Skeletal muscle tissue (tissue), 4 donors: Measurements from ENCODE around the gene MTG2. TPM values are rescaled to one million over a fixed set of nuclear protein-coding genes. Genes with fewer than 3 reads are reported as not detected.

Experiments used
- H3K27ac ChIP-seq: one replicate; pipeline ENCODE4 v1.7.0; 2013; ENCODE audit warnings: mild to moderate bottlenecking, low read depth, low read length, inconsistent platforms
- H3K27me3 ChIP-seq, 3 donors: one replicate each; pipeline ENCODE4 v1.7.0; 2013; ENCODE audit warnings: low read length in 3 of 3; ENCODE audit not compliant: control insufficient read depth in 3 of 3, insufficient read depth in 3 of 3
- H3K36me3 ChIP-seq, 3 donors: one replicate each; pipeline ENCODE4 v1.7.0; 2013; ENCODE audit warnings: low read length in 3 of 3; ENCODE audit not compliant: control insufficient read depth in 3 of 3, insufficient read depth in 3 of 3
- H3K4me1 ChIP-seq, 3 donors: one replicate each; pipeline ENCODE4 v1.7.0; 2013; ENCODE audit warnings: low read length in 3 of 3, mild to moderate bottlenecking in 3 of 3; ENCODE audit not compliant: control insufficient read depth in 3 of 3, insufficient read depth in 3 of 3
- H3K4me3 ChIP-seq, 3 donors: one replicate each; pipeline ENCODE4 v1.7.0; 2013; ENCODE audit warnings: low read length in 3 of 3
- H3K9ac ChIP-seq, 3 donors: one replicate each; pipeline ENCODE4 v1.7.0; 2013; ENCODE audit warnings: low read length in 3 of 3, mild to moderate bottlenecking in 3 of 3, moderate library complexity in 2 of 3, low read depth in 1 of 3
- H3K9me3 ChIP-seq, 3 donors: one replicate each; pipeline ENCODE4 v1.7.0; 2013; ENCODE audit warnings: low read length in 3 of 3; ENCODE audit not compliant: control insufficient read depth in 3 of 3
- total RNA-seq: library from RNA; depleted of rRNA; stranded (reverse); fragments of >200 nt; gene quantifications from one replicate; pipeline ENCODE4 v1.2.3, GENCODE V29; 2014
- donor health status: Osteomylitis.

MTG2 gene
- total RNA-seq, 1 donor from 2014 or later = 10.4 TPM

DNA sequence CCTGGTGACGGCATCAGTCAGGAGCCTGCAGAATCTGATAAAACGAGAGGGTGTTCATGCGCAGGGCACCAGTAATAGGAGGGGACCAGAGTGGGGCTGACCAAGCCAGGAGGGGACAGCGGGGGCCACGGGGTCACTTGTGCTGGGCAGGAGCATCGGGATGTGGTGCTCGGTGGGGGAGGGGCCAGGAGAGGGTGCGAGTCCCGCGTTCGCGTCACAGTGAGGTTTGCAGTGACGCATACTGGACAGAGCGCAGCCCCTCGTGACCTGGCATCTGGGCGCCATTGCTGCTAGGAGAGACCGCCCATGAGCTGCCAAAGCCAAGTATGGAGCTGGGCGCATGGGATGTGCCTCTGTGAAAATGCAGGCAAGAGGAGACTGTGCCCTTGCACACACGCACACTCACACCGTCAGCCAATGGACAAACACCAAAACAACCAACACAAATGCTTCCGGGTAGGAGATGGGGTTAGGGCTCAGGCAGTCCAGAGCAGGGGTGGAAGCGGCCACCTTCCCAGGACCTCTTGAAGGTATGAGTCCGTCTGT is 13.9 kb upstream of the MTG2 start:
- no peak overlapping the region for H3K4me3 ChIP-seq
- peaks cover 30 to 39% (median 31%) of the 10 kb centered on the region in 3 donors for H3K36me3 ChIP-seq
- no peak overlapping the region for H3K9ac ChIP-seq
- H3K9me3 ChIP-seq = no peaks in the 10 kb centered on the region
- peaks cover 0 to 3% (median 0%) of the 10 kb centered on the region in 3 donors for H3K4me1 ChIP-seq
- H3K27ac ChIP-seq = no peak overlapping the region
- H3K27me3 ChIP-seq = no peaks in the 10 kb centered on the region

GRCh38 chr20:62170536-62170935 is 12.3 kb upstream of the MTG2 start:
- Histone ChIP-seq H3K27ac (no peak overlapping the region), H3K9me3 (no peaks in the 10 kb centered on the region), H3K9ac (no peak overlapping the region), H3K4me1 (peaks cover 0 to 3% (median 0%) of the 10 kb centered on the region in 3 donors), H3K36me3 (peaks cover 23 to 30% (median 25%) of the 10 kb centered on the region in 3 donors), H3K27me3 (no peaks in the 10 kb centered on the region), H3K4me3 (no peak overlapping the region)

GRCh38 chr20:62171245-62171644 is 11.6 kb upstream of the MTG2 start:
- Histone ChIP-seq H3K36me3 (peaks cover 21 to 25% (median 24%) of the 10 kb centered on the region in 3 donors), H3K4me1 (peaks cover 0 to 3% (median 0%) of the 10 kb centered on the region in 3 donors), H3K27me3 (no peaks in the 10 kb centered on the region), H3K9ac (no peak overlapping the region), H3K9me3 (no peaks in the 10 kb centered on the region), H3K27ac (no peak overlapping the region), H3K4me3 (no peak overlapping the region)

- Histone ChIP-seq H3K36me3 (peaks cover 19 to 31% (median 24%) of the 10 kb centered on the region in 3 donors), H3K27me3 (no peaks in the 10 kb centered on the region), H3K9ac (no peak overlapping the region), H3K4me1 (peaks cover 0 to under 1% (median 0%) of the 10 kb centered on the region in 3 donors), H3K4me3 (no peak overlapping the region), H3K9me3 (no peaks in the 10 kb centered on the region), H3K27ac (no peak overlapping the region)
Observed at GRCh38 chr20:62172666-62173065, 10.2 kb upstream of the MTG2 start.

DNA sequence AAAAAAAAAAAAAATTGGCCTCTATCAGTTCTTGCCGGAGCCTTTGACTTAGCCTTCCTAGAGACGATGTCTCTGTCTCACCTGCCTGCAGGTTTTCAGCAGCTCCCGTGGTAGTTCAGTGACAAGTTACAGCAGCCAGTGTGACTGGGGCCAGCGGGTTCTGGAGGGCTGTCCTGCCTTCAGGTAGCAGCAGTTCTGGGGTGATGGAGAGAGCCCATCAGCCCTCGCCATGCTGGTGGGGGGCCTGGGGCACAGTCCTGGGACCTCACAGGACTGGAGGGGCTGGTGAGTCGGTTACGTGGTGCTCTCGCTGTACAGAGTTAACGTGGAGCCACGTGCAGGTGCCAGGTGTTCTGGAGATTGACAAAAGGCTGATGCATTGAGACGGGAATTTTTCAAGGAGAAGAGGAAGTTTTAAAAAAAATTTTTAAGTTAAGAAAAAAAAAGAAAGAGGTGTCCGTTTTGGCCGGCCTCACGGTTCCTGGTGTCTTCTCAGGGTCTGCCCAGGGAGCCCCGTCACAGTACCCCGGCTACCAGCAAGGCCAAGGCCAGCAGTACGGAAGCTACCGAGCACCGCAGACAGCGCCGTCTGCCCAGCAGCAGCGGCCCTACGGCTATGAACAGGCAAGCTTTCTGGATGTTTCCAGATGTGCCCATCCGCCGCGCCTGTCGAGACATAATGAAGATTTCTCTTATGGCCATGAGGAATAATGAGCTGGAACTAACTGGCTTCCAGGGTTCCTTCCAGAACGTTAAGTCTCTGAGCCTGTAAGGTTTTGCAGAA is 8.6 kb upstream of the MTG2 start:
- H3K9me3 ChIP-seq = no peaks in the 10 kb centered on the region
- H3K27me3 ChIP-seq = no peaks in the 10 kb centered on the region
- H3K9ac ChIP-seq = no peak overlapping the region
- no peaks in the 10 kb centered on the region for H3K4me1 ChIP-seq
- H3K27ac ChIP-seq = no peak overlapping the region
- no peak overlapping the region for H3K4me3 ChIP-seq
- peaks cover 18 to 27% (median 21%) of the 10 kb centered on the region in 3 donors for H3K36me3 ChIP-seq

DNA sequence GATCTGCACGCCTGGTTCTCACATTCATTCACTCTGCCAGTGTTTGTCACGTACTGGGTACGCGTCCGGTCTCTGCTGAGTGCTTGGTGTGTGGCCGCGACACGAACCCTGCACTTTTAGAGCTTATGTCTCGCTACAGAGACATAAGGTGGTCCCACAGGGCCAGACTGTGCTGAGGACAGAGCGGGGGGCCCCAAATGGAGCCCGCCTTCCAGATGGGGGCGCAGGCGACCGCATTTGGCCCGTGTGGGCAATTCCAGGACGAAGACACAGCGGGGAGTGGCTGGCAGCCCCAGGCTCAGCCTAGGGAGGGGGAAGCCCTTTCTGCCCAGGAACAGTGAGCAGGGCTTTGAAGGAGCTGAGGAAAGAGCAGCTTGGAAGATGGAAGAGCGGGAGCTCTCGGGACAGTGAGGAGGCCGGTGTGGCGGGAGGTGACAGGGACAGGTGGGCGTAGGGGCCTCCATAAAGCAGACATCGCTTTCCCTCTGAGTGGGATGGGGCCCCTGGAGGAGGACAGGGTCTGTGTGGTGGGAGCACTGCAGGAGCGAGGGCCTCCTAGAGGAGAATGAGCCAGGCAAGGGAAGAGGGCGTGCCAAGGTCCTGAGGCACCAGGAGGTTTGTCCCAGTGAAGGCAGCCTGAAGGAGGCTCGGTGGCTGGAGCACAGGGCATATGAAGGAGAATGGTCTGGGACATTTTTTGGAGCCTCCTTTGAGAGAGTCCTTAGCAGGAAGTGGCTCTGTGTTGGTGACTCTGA is 7.8 kb upstream of the MTG2 start:
- Histone ChIP-seq H3K36me3 (peaks cover 20 to 29% (median 21%) of the 10 kb centered on the region in 3 donors), H3K4me3 (no peak overlapping the region), H3K9me3 (no peaks in the 10 kb centered on the region), H3K27ac (no peak overlapping the region), H3K27me3 (no peaks in the 10 kb centered on the region), H3K9ac (no peak overlapping the region), H3K4me1 (no peaks in the 10 kb centered on the region)

DNA sequence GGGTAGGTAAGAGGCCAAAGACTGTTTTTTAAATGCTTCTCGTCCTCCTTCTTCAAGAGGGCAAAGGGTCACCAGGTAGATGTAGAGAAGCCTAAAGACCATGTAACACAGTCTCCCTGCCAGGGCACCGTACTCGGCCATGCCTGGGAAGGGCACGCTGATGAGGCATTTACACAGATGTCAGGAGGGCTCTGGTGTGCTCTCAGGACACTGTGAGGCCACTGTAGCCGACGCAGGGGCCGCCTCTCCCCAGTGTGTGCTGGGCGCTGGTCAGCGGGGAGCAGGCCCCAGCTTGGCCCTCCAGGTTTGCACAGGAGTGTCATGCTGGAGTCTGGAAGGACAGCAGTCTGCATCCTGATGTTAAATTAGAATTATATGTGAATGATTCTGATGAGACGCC is 7.1 kb upstream of the MTG2 start:
- Histone ChIP-seq H3K36me3 (peaks cover 20 to 29% (median 21%) of the 10 kb centered on the region in 3 donors), H3K27me3 (no peaks in the 10 kb centered on the region), H3K9ac (no peak overlapping the region), H3K27ac (no peak overlapping the region), H3K4me1 (no peaks in the 10 kb centered on the region), H3K4me3 (no peak overlapping the region), H3K9me3 (no peaks in the 10 kb centered on the region)

GRCh38 chr20:62176866-62177265 is 6.0 kb upstream of the MTG2 start:
- Histone ChIP-seq H3K36me3 (peaks cover 20 to 29% (median 21%) of the 10 kb centered on the region in 3 donors), H3K27me3 (no peaks in the 10 kb centered on the region), H3K4me1 (peaks cover 0 to 3% (median 1%) of the 10 kb centered on the region in 3 donors), H3K27ac (no peak overlapping the region), H3K9me3 (no peaks in the 10 kb centered on the region), H3K4me3 (no peak overlapping the region), H3K9ac (no peak overlapping the region)

DNA sequence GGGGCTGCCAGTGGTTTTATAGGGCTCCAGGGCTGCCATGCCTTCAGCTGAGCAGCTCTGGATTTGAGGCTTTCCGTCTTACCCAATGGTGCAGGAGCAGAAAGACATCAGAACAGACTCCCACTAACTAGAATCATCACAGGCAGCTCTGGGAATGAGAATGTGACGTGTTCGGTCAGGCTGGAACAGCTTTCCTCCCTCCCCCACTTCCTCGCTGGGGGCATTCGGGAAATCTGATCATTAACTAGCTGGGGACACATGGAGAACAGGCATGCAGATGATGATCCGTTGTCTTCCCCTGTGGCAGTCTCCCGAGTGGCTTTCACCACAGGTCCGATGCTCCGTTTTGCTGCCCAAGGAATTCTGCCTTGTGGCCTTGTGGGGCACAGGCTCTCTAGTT is 5.5 kb upstream of the MTG2 start:
- H3K4me1 ChIP-seq = peaks cover 2 to 6% (median 6%) of the 10 kb centered on the region in 3 donors
- no peak overlapping the region for H3K4me3 ChIP-seq
- no peaks in the 10 kb centered on the region for H3K9me3 ChIP-seq
- no peaks in the 10 kb centered on the region for H3K27me3 ChIP-seq
- H3K27ac ChIP-seq = no peak overlapping the region
- H3K9ac ChIP-seq = no peak overlapping the region
- peaks cover 20 to 29% (median 21%) of the 10 kb centered on the region in 3 donors for H3K36me3 ChIP-seq
